MM.1S (cell line): ENCODE data around the gene VSTM2L.

Source experiments
- DNase-seq: peaks from one replicate; pipeline ENCODE4 v3.0.0-alpha.2; 2015
- H2AFZ ChIP-seq: fragments of 300-600 bp; sonication (generic); 2 replicates; pipeline ENCODE4 v1.6.0; 2016; ENCODE audit warnings: antibody characterized with exemption, low read length
- H3F3A ChIP-seq: fragments of 300-600 bp; sonication (generic); 2 replicates; pipeline ENCODE4 v1.6.1; 2016; ENCODE audit warnings: mild to moderate bottlenecking, antibody characterized with exemption, low read length, moderate library complexity, mixed read lengths; ENCODE audit not compliant: insufficient read depth
- H3K27ac ChIP-seq: fragments of 300-600 bp; sonication (generic); 2 replicates; pipeline ENCODE4 v1.5.1; 2016; ENCODE audit warnings: mild to moderate bottlenecking, low read length
- H3K27me3 ChIP-seq: fragments of 300-600 bp; sonication (generic); replicated peaks from 2 replicates; pipeline ENCODE4 v1.6.0; 2016; ENCODE audit warnings: low read length; ENCODE audit not compliant: insufficient read depth
- H3K36me3 ChIP-seq: fragments of 300-600 bp; sonication (generic); replicated peaks from 2 replicates; pipeline ENCODE4 v1.6.1; 2016; ENCODE audit warnings: mild to moderate bottlenecking, low read length, mixed read lengths; ENCODE audit not compliant: insufficient read depth
- H3K4me1 ChIP-seq: fragments of 300-600 bp; sonication (generic); 2 replicates; pipeline ENCODE4 v1.6.1; 2016; ENCODE audit warnings: low read length, mixed read lengths
- H3K4me2 ChIP-seq: fragments of 300-600 bp; sonication (generic); 2 replicates; pipeline ENCODE4 v1.6.0; 2016; ENCODE audit warnings: low read depth, low read length
- H3K4me3 ChIP-seq: fragments of 300-600 bp; sonication (generic); 2 replicates; pipeline ENCODE4 v1.5.1; 2016; ENCODE audit warnings: low read length, mixed read lengths
- H3K79me2 ChIP-seq: fragments of 300-600 bp; sonication (generic); 2 replicates; pipeline ENCODE4 v1.6.1; 2016; ENCODE audit warnings: mixed run types, low read length, mixed read lengths
- H3K9ac ChIP-seq: fragments of 300-600 bp; sonication (generic); 2 replicates; pipeline ENCODE4 v1.6.1; 2016; ENCODE audit warnings: low read length, mixed read lengths
- H3K9me2 ChIP-seq: fragments of 300-600 bp; sonication (generic); replicated peaks from 2 replicates; pipeline ENCODE4 v1.6.1; 2016; ENCODE audit warnings: mild to moderate bottlenecking, low read length, mixed read lengths; ENCODE audit not compliant: insufficient read depth
- H3K9me3 ChIP-seq: fragments of 300-600 bp; sonication (generic); replicated peaks from 2 replicates; pipeline ENCODE4 v1.6.1; 2016; ENCODE audit warnings: mild to moderate bottlenecking, low read length, mixed read lengths; ENCODE audit not compliant: insufficient read depth
- H4K20me1 ChIP-seq: fragments of 300-600 bp; sonication (generic); 2 replicates; pipeline ENCODE4 v1.6.1; 2016; ENCODE audit warnings: mild to moderate bottlenecking, low read length, moderate library complexity, mixed read lengths; ENCODE audit not compliant: insufficient read depth
- EZH2 ChIP-seq: fragments of 300-600 bp; sonication (generic); optimal IDR thresholded peaks from 2 replicates; pipeline ENCODE3; 2017; ENCODE audit warnings: low read depth, mild to moderate bottlenecking, antibody characterized with exemption, low read length, mixed read lengths
- EZH2phosphoT487 ChIP-seq: fragments of 300-600 bp; sonication (generic); IDR thresholded peaks from 2 replicates; pipeline ENCODE4 v1.6.1; 2018; ENCODE audit warnings: antibody characterized with exemption, low read length
- TF ChIP-seq, protein P1 (sequence below): fragments of 300-600 bp; sonication (generic); IDR thresholded peaks from 2 replicates; pipeline ENCODE4 v1.5.1; 2016; ENCODE audit warnings: antibody characterized with exemption, low read length, mixed read lengths

The VSTM2L gene

GRCh38 chr20:37905671-37906613, 3.0 kb downstream of the VSTM2L start:
- no peaks in the 10 kb centered on the region for H3K9me2 ChIP-seq
- H3K36me3 ChIP-seq: no peaks in the 10 kb centered on the region

DNA sequence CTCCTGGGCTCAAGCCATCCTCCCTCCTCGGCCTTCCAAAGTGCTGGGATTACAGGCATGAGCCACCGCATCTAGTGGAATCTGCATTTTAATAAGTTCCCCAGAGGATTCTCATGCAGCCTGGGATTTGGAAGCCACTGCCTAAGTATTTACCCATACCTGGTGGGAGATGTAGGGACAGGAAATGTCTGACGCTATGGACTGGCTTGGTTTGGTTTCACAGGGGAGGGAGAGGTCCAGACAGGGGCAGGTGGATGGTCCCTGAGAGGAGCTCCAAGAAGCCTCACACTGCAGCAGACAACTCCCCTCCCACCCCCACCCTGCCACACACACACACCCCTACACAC, 4.4 kb downstream of the VSTM2L start:
- H3K4me2 ChIP-seq: no peak overlapping the region
- H3K27me3 ChIP-seq: peaks cover 69% of the 10 kb centered on the region
- H3K9me2 ChIP-seq: no peaks in the 10 kb centered on the region
- no peaks in the 10 kb centered on the region for H3K4me1 ChIP-seq
- no peak overlapping the region for H3K9ac ChIP-seq
- no peaks in the 10 kb centered on the region for H3F3A ChIP-seq
- no peak overlapping the region for H3K27ac ChIP-seq
- DNase-seq: no peak
- H3K36me3 ChIP-seq: no peaks in the 10 kb centered on the region
- TF ChIP-seq, protein P1, sequence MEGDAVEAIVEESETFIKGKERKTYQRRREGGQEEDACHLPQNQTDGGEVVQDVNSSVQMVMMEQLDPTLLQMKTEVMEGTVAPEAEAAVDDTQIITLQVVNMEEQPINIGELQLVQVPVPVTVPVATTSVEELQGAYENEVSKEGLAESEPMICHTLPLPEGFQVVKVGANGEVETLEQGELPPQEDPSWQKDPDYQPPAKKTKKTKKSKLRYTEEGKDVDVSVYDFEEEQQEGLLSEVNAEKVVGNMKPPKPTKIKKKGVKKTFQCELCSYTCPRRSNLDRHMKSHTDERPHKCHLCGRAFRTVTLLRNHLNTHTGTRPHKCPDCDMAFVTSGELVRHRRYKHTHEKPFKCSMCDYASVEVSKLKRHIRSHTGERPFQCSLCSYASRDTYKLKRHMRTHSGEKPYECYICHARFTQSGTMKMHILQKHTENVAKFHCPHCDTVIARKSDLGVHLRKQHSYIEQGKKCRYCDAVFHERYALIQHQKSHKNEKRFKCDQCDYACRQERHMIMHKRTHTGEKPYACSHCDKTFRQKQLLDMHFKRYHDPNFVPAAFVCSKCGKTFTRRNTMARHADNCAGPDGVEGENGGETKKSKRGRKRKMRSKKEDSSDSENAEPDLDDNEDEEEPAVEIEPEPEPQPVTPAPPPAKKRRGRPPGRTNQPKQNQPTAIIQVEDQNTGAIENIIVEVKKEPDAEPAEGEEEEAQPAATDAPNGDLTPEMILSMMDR: no peak
- TF ChIP-seq EZH2: no peak
- no peak for TF ChIP-seq EZH2phosphoT487
- H2AFZ ChIP-seq: no peak overlapping the region
- H4K20me1 ChIP-seq: no peaks in the 10 kb centered on the region
- no peaks in the 10 kb centered on the region for H3K9me3 ChIP-seq
- H3K79me2 ChIP-seq: no peaks in the 10 kb centered on the region
- no peak overlapping the region for H3K4me3 ChIP-seq

More at GRCh38 chr20:37905671-37906613, 3.0 kb downstream of the VSTM2L start:
- H3K27me3 ChIP-seq: peaks cover 72% of the 10 kb centered on the region
- H3K79me2 ChIP-seq: no peaks in the 10 kb centered on the region
- H4K20me1 ChIP-seq: no peaks in the 10 kb centered on the region
- no peak overlapping the region for H3K4me2 ChIP-seq
- no peaks in the 10 kb centered on the region for H3K9me3 ChIP-seq
- H3K27ac ChIP-seq: no peak overlapping the region
- H2AFZ ChIP-seq: no peak overlapping the region
- H3F3A ChIP-seq: no peaks in the 10 kb centered on the region
- no peak for DNase-seq
- TF ChIP-seq EZH2: no peak
- no peak for TF ChIP-seq EZH2phosphoT487
- TF ChIP-seq, protein P1: no peak
- H3K9ac ChIP-seq: no peak overlapping the region
- H3K4me3 ChIP-seq: no peak overlapping the region
- H3K4me1 ChIP-seq: no peaks in the 10 kb centered on the region

GRCh38 chr20:37907677-37908401, 4.9 kb downstream of the VSTM2L start:
- no peak overlapping the region for H2AFZ ChIP-seq
- no peak overlapping the region for H3K4me2 ChIP-seq
- no peak for DNase-seq
- peaks cover 70% of the 10 kb centered on the region for H3K27me3 ChIP-seq
- H3K27ac ChIP-seq: no peak overlapping the region
- H3K4me3 ChIP-seq: no peak overlapping the region
- no peak overlapping the region for H3K9ac ChIP-seq
- no peaks in the 10 kb centered on the region for H3K4me1 ChIP-seq
- H3K36me3 ChIP-seq: no peaks in the 10 kb centered on the region
- H4K20me1 ChIP-seq: no peaks in the 10 kb centered on the region
- H3K9me3 ChIP-seq: no peaks in the 10 kb centered on the region
- H3K9me2 ChIP-seq: no peaks in the 10 kb centered on the region
- no peaks in the 10 kb centered on the region for H3K79me2 ChIP-seq
- no peak for TF ChIP-seq EZH2phosphoT487
- TF ChIP-seq EZH2: no peak
- TF ChIP-seq, protein P1: no peak
- H3F3A ChIP-seq: no peaks in the 10 kb centered on the region
